ENCODE measurements around the gene SLC25A13.

GRCh38 chr7:96102096-96102811 is 219.6 kb downstream of the SLC25A13 start:
- TF ChIP-seq GTF2F1 (IDR thresholded peaks at IDR 0.05; ENCODE audit: borderline replicate concordance, low read depth, low read length), result no peak
- TF ChIP-seq TBP (IDR thresholded peaks at IDR 0.05; ENCODE audit: low read depth, low read length), result no peak

Data from H1 (cell line).